ENCODE results near the gene FAM222B. TPM values are rescaled to one million over a fixed set of nuclear protein-coding genes. Genes with fewer than 3 reads are reported as not detected.

FAM222B gene
- total and polyA plus RNA-seq, 2 of the 4 experiments (the other 2 are of a cell fraction) = 2.5 to 10.8 TPM

- no peak overlapping the region for H3K18ac ChIP-seq (ENCODE audit: low read depth, low read length)
Observed at GRCh38 chr17:28714281-28714680, 128.3 kb downstream of the FAM222B start.

More at GRCh38 chr17:28714281-28714680, 128.3 kb downstream of the FAM222B start:
- peaks cover 9 to 57% of the 10 kb centered on the region in 2 experiments; a peak in 3 of 4 replicates for H3K79me1 ChIP-seq (ENCODE audit: low read depth in 1 of 2, low read length in 2 of 2)
- peaks cover 32% of the 10 kb centered on the region for H3K36me3 ChIP-seq (ENCODE audit: control insufficient read depth, insufficient read depth, low read length)
- no peak overlapping the region for H2BK120ac ChIP-seq (ENCODE audit: low read depth, low read length)
- no peak overlapping the region for H2BK15ac ChIP-seq (ENCODE audit: low read depth, low read length)
- CTCF ChIA-PET = no interaction called here
- BruUV-seq (replicated peaks) = no TSS peak
- H3K14ac ChIP-seq (replicated peaks; ENCODE audit: low read depth, low read length) = no peak overlapping the region
- no peak overlapping the region for H2AK5ac ChIP-seq (ENCODE audit: low read depth, low read length)
- H3K9me1 ChIP-seq (ENCODE audit: insufficient read depth, low read length) = peaks cover 27% of the 10 kb centered on the region
- no peak overlapping the region for H2AK9ac ChIP-seq (replicated peaks; ENCODE audit: low read depth, low read length, poor library complexity)
- H4K20me1 ChIP-seq (ENCODE audit: insufficient read depth, low read length) = peaks cover 23% of the 10 kb centered on the region; the same call in 1 of the 2 replicates
- no peak overlapping the region for H4K5ac ChIP-seq (ENCODE audit: low read depth, low read length)
- H3K56ac ChIP-seq (ENCODE audit: extremely low read depth, insufficient read depth, low read length) = no peak overlapping the region
- no peak overlapping the region for H2AFZ ChIP-seq (replicated peaks; ENCODE audit: low read length, poor library complexity)
- in situ Hi-C loops (cut with MboI; ENCODE audit: low sequenced_read_pairs) (no loop called here), intact Hi-C loops (cut with micrococcal nuclease) (no loop called here), dilution Hi-C loops (cut with HindIII; ENCODE audit: low sequenced_read_pairs, unreplicated experiment) (no loop called here)
- H3K4me2 ChIP-seq (ENCODE audit: low read depth, low read length) = no peak overlapping the region
- POLR2A ChIA-PET (ENCODE audit: unreplicated experiment) = no interaction called here
- WGBS, 2 experiments (ENCODE audit: extremely low coverage in 2 of 2, insufficient read length in 1 of 2) = 100% methylated on average over 1 of the region's 3 CpGs; no CpG with 5 or more reads in 1 of the 2 experiments
- H3K4me3 ChIP-seq (ENCODE audit: insufficient read depth, low read depth, low read length) = no peak overlapping the region
- no peak overlapping the region for H2BK5ac ChIP-seq (ENCODE audit: low read depth, low read length, poor library complexity, severe bottlenecking)
- no peak overlapping the region for H4K8ac ChIP-seq (ENCODE audit: low read depth in 2 of 2, low read length in 2 of 2)
- no peak overlapping the region for H3K27ac ChIP-seq (ENCODE audit: insufficient read depth, low read length)
- H3K9me3 ChIP-seq (ENCODE audit: control insufficient read depth, insufficient read depth, low read length) = no peaks in the 10 kb centered on the region
- ATAC-seq (ENCODE audit: low read depth) (no peak), DNase-seq (no peak)
- H3K4ac ChIP-seq (ENCODE audit: low read depth, low read length) = no peak overlapping the region
- H2BK20ac ChIP-seq (ENCODE audit: low read depth, low read length) = no peak overlapping the region
- TF ChIP-seq, protein P1, sequence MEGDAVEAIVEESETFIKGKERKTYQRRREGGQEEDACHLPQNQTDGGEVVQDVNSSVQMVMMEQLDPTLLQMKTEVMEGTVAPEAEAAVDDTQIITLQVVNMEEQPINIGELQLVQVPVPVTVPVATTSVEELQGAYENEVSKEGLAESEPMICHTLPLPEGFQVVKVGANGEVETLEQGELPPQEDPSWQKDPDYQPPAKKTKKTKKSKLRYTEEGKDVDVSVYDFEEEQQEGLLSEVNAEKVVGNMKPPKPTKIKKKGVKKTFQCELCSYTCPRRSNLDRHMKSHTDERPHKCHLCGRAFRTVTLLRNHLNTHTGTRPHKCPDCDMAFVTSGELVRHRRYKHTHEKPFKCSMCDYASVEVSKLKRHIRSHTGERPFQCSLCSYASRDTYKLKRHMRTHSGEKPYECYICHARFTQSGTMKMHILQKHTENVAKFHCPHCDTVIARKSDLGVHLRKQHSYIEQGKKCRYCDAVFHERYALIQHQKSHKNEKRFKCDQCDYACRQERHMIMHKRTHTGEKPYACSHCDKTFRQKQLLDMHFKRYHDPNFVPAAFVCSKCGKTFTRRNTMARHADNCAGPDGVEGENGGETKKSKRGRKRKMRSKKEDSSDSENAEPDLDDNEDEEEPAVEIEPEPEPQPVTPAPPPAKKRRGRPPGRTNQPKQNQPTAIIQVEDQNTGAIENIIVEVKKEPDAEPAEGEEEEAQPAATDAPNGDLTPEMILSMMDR (conservative IDR thresholded peaks at IDR 0.05; ENCODE audit: low read depth, low read length) = 0 out of 2 replicates have a peak, but pooled peaks have one; percentile 3
- no peak for TF ChIP-seq FOS (IDR thresholded peaks at IDR 0.05; ENCODE audit: low read depth, low read length)
- peak overlapping the region; percentile 21; the same call in 1 of the 2 replicates for H3K23ac ChIP-seq (ENCODE audit: low read depth, low read length)
- H3K4me1 ChIP-seq (ENCODE audit: control insufficient read depth, insufficient read depth, low read length) = peaks cover 21% of the 10 kb centered on the region
- H4K91ac ChIP-seq (ENCODE audit: insufficient read depth, low read depth, low read length) = no peak overlapping the region
- no peak overlapping the region for H3K9ac ChIP-seq (ENCODE audit: low read depth, low read length)
- H3K27me3 ChIP-seq (ENCODE audit: control insufficient read depth, insufficient read depth, low read length) = no peaks in the 10 kb centered on the region

All from IMR-90 (cell line).